ENCODE data around the gene GRAP.

The GRAP gene

DNA sequence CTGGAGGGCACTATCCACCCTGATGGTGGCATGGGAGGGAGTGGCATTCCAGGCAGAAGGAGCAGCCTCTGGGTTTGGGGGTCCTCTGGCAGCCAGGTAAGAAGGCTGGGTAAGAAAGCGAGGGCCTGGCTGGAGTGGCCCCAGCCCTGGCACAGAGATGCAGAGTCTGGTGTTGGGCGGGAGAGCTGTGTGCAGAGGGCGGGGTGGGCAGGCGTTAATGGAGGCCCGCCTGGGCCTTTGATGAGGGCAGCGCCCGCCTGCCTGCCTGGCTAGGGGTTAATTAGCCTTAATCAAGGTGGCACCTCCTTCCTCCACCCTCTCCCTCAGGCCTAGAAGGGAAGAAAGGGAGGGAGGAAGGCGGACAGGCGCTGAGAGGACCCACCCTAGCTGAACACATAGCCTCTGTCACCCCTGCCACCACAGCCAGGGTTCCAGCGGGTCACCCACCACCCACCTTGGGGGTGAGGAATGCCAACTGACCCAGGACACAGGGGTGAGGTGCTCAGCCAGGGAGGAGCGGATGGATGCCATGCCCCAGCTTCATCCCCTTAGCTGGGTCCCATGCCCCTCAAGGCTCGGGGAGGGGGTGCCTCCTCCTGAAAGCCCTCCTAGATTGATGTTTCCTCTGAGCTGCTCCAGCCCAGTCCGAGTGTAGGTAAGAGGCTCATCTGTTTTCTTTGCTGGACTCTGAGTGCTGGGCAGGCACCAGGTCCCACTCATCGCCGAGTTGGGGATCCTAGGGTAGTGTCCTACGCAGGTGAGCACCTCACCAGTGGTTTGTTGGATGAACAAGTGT lies 28.8 kb downstream of the GRAP start:
- no peak for DNase-seq

GRCh38 chr17:19017401-19017800 lies 29.4 kb downstream of the GRAP start:
- no peak for DNase-seq

DNA sequence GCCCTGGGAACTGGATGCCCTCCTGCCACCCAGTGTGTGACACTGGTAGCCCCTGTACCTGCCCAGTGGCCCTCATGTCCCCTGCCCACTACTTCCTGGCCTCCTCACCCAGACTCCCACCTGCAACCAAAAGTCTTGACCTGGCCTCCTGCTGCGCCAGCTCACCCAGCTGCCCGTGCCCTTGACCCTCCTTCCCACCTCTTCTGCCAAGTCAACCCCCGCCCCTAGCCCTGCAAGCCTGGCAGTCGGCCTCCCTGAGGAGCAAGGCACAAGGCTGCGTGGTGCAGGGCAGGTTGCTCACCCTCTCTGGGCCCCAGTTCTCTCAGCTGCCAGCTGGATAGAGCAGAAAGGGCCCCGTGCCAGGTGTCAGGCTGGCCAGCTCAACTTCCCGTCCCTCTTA lies 29.9 kb downstream of the GRAP start:
- no peak for DNase-seq

DNA sequence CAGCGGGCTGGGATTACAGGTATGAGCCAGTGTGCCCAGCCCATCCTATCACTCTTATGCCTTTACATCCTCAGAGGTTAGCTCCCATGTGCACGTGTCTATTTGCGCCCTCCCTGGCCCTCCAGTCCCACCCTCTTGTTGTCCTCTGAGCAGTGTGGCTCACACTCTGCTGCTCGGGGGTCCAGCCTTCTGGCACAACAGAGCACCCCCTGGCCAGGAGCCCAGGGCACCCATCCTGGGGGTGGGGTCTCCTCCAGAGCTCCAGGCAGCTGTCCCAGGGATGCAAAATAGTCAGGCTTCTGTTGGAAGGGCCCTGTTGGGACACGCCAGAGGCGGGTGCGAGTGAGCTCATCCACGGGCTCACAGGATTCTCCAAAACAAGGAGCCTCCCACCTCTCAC lies 30.5 kb downstream of the GRAP start:
- no peak for DNase-seq

GRCh38 chr17:19015428-19015827 lies 31.3 kb downstream of the GRAP start:
- no peak for DNase-seq

GRCh38 chr17:19014628-19015215 lies 32.0 kb downstream of the GRAP start:
- DNase-seq = no peak

DNA sequence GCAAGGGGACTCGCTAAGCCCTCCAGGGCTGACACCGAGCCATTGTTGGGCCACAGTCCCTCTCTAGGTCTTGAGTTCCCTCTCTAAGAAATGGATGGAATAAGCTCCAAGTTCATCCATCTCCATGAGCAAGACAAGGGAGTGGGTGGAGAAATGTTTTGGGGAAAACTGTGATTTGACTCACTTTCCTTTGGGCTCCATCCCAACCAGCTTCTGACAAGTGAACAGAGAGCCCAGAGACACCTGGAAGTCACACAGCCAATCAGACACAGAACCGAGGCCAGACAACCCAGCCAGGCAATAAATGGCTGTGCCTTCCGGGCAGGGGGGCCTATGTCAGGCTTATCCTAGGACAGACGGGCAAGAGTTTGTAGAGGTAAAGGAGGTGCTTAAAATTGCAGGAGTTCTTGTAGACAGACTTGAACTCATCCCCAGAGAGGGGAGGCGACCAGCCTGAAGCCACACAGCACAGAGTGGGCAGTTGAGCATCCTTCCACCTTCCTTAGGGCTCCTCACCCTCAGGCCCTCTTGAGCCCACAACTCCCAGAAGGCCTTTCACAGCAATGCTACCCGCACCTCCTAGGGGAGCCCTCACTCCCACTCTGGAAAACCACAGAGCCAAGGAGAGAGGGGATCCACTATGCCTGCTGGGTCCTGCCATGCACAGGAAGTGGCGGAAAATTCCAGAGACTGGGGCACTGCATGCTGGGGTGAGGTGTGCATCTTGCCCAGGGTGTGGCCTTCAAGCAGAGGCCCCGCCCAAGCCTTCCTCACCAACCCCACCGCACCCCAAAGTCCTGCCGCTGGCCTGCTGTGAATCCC lies 32.7 kb downstream of the GRAP start:
- DNase-seq = no peak

DNA sequence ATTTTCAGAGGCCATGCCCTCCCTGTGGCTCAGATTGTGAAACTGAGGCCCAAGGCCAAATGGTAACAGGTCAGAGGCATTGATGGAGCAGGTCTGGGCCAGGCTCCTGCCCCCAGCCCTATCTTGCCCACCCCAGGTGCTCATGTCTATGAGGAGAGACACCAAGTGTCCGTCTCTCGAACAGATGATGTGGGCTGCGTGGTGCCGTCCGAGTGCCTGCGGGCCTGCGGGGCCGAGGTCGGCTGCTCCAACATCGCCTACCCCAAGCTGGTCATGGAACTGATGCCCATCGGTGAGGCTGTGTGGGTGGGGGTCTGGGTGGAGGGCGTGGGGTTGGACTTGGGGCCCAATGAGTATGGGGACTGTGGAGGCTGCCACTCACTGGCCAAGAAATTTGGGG lies 33.5 kb downstream of the GRAP start:
- DNase-seq = no peak

GRCh38 chr17:19012171-19013080 lies 34.3 kb downstream of the GRAP start:
- DNase-seq = no peak

DNA sequence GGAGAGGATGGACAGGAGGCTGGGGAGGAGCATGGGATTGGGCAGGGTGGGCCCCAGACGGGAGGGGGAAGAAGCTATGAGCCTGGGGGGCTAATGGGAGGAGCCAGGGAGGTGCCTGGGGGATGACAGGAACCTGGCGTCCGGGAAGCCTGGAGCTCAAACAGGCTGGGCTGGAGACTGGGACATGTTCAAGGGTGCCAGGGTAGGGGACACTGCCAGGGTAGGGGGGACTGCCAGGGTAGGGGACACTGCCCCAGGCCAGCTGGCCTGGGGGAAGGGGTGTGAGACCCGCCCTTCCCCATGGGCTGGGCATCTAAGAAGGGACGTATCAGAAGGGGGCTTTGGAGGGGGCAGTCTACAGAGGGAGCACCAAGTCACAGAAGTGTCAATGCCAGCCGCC lies 35.2 kb downstream of the GRAP start:
- no peak for DNase-seq

DNA sequence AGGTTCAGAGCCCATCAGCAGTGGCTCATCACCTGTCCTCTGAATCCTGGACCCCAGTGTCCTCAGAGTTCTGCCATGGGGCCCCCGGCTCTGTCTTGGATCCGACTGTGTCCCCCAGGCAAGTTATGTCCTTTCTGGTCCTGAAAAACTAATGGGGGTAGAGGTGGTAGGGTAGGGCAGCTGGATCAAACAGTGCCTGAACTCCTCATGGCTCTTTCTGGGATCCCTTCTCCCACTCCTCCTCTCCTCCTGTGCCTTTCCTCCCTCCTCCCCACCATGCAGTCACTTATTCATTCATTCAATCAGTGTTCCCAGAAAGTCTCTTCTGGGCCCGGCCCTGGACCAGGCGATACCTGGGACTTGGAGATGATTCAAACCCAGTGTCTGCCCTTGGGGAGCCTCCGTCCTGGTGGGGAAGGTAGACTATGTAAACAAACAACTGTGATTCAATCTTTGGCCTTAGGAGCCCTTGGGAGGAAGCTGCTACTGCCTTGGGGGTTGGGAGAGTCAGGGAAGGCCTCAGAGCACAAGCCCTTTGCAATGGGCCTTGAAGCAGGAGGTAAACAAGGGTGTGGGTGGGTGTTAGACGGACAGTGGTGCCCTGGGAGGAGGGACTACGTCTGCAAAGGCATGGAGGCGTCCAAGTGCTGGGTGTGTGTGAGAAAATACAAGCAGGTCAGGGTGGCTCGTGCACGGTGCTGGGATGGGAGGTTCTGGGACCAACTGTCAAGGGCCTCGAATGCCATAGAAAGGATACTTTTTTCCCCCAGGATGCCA lies 35.8 kb downstream of the GRAP start:
- no peak for DNase-seq

DNA sequence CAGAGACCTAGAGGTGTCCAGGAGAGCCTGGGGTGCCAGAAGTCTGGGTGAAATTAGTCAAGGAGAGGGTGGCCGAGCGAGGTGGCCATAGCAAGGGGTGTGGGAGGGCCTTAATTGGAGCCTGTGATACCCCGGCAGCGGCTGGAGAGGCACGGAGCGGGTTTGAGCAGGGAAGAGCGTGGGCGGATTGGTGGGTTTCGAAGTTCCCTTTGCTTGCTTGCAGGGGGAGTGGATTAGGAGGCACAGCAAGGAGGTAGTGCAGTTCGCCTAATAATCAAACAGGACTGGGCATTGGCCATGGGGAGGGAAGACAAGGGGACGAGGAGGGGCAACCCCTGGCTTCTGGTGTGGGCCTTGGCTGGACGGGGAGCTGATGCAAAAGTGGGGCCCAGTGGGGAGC lies 36.8 kb downstream of the GRAP start:
- no peak for DNase-seq

DNA sequence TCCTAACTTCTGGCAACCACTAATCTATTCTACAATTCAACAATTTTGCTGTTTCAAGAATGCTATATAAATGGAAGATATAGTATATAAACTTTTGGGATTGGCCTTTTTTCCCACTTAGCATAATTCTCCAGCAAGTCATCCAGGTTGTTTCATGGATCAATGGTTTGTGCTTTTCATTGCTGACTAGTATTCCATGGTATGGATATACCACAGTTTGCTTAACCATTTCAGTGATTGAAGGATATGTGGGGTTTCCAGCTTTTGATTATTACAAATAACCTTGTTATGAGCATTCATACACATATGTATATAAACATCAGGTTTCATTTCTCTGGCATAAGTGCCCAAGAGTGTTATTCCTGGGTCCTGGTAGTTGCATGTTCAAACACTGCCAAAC lies 40.1 kb downstream of the GRAP start:
- no peak for DNase-seq

GRCh38 chr17:19005789-19006430 lies 40.8 kb downstream of the GRAP start:
- DNase-seq = no peak

GRCh38 chr17:19005137-19005773 lies 41.5 kb downstream of the GRAP start:
- DNase-seq = no peak

DNA sequence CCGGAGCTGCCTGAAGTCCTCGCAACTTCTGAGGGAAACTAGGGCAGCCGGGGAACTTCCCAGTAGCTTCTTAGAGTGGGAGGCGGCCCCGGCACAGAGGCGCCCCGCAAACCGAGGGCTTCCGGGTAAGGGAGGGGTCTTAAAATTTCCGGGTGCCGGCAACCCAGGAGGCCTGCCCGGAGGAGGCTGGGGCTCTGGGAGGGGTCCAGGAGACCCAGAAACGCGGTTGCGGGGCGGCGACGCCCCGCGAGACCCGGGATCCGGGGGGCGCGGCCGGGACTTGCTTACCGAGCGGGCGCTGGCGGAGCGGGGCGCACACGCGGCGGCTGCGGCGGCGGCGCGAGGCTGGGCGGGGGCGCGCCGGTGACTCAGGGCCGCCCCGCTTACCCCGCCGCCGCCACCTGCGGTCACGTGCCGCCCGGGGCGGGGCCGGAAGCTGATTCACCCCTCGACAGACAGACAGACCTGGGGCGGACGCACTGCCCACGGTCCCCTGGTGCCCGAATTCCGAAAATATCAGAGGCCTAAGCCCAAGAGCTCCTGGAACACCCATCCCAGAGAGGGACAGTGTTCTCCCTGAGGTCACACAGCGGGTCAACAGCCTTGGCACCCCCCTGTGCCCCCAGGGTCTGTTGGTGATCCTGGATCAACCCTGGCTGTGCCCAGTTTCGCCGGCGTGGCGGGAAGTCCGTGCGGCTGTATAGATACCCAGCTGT lies 42.2 kb downstream of the GRAP start, which contains the start of gene FAM83G:
FAM83G (minus strand) TSS at position 344 of the 716 bp plus-strand sequence. CDS start 723 bp downstream, outside the sequence.
- peak; percentile 50 for DNase-seq

DNA sequence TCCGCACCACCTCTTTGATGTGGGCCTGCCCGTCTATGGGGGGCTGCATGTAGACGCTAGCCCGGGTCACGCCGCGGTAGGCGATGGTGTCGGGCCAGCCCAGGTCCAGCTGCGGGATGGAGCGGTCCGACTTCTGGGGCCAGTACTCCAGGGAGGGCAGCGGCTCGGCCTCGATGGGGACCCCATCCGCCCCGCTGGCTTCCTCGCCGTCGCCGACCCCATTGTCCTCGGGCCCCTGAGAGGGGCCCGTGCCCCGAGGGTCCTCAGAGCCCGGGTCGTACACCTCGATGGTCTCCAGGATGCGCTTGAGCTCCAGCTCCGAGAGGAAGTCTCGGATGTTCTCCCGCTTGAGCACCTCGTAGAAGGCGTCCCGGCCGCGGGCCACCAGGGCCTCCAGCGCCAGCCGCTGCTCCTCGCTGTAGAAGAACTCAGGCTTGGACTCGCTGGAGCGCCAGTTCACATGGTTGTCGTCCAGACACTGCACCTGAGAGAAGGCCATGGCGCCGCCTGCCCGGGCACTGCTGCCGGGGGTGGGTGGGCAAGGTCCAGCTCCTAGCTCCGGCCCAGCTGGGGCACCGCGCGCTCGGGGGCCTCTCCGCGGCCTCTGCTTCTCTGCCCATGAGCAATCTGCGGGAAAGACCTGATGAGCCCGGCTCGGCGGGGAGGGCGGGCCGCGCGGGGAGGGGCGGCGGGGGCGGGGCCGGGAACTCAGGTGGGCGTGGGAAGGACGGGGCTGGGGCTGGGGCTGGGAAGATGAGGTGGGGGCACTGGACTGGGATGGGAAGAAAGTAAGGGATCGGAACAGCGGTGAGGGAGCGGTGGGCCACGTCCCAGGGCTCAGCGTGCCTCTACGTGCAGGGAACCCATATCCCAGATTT lies 43.0 kb downstream of the GRAP start:
- peak; percentile 72 for DNase-seq

DNA sequence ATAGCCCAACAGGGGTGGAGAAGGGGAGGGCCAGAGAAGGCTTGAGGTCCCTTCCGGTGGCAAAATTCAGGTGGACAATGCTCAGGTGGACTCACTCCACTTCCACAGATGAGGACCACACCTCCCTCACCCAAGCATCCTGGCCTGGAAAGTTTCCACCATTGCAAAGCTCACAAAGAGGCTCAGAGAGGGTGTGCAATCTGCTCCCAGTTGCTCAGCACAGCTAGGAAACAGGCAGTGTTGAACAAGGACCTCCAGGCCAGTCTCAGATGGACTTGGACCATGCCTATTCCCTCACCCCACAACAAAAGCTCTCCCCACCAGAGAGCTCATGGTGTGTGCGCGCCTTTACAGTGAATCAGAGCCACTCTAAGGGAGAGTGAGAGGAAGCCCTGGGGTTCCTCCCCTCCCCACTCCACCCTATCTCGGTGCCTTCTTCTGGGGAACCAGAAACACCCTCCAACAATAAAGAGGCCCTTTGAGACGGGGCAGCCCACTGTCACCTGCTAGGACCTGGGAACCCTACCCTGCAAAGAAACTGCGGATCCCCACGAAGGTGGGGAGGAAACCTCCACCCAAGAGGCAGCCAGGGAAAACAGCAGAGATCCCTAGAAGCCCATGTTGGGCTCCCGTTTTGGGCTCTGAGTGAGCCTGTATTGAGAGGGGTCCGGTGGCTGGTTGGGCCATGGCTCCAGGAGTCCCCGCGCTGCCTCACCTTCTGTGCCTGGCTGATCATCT lies 43.8 kb downstream of the GRAP start:
- no peak for DNase-seq

Measured in eye (tissue), 1 donor.